HG02884 (cell line): Measurements from ENCODE around the gene HAUS7.

Experiments
- ATAC-seq: cut with Tn5 transposase; IDR thresholded peaks from one replicate; pipeline ENCODE4 v1.9.1; 2021; ENCODE audit warnings: mild to moderate bottlenecking, moderate library complexity; ENCODE audit not compliant: unreplicated experiment

Gene HAUS7

DNA sequence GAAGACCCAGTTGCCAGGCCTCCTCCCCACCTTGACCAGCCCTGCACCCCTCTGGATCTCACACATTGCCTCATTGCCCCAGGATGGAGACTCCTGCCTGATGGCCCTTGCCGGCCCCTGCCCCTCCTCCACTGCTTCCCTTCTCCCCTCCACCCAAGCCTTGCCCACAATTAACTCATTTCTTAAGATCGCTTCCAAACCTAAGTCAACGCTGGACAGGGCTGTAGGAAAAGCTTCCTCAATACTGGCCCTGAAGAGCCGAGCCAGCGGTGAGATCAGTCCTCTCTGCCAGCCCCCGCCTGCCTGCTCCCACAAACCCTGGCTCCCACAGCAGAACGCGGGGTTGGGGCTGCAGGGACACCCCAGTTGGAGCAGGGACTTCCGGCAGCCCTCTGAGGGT is 7.5 kb upstream of the HAUS7 start:
- no peak for ATAC-seq

DNA sequence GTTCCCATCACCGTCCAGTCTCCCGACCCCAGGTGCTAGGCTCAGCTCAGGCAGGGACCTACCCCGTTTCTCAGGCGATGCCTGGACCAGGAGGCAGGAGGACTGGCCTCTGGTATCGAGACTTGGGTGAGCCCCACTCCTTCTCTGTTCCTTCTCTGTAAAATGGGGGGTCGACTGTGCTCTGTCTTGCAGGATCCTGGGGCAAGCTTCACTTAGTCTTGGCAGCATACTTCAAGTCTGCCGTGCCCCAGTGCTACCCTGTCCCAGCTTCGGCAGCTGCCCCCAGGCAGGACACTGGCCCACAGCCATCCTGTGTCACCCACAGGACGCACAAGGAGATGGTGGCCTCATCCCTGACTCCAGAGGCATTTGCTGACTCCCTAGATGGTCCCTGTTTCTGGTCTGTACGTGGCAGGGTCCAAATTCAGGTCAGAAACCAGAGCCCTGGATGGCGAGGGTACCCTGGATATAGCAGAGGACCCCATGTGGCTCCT is 7.0 kb upstream of the HAUS7 start:
- ATAC-seq: no peak

DNA sequence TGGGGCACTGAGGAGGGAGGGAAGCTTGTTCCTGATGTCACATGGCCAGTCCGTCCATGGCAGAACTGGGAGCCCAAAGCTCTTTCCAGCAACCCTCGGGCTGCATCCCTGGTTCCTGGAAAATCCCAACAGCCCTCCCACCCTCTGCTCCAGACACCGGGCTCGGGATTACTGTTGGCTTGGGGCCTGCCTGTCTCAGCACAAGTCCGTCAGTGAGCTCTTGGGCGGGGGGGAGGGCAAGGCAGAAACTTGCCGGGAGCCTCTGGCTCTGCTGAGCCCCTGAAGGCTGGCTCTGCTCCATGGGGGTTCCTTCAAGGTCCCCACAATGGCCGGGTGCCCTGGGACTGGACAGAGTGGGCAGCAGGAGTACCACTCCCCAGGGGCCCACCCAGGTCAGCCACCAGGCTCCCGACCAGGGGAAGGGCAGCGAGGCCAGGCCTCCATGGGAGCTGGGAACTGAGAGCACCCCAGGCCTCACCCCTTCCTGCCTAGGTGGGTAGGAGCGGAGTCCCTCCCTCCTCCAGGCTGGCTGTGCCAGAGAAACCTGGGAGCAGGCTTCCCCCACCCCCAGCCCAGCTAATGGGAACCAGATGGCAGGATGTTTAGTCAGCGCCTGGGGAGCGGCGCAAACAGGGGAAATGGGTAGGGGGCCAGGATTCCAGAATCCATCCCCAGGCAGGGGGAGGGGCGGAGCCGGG is 6.4 kb upstream of the HAUS7 start:
- no peak for ATAC-seq

DNA sequence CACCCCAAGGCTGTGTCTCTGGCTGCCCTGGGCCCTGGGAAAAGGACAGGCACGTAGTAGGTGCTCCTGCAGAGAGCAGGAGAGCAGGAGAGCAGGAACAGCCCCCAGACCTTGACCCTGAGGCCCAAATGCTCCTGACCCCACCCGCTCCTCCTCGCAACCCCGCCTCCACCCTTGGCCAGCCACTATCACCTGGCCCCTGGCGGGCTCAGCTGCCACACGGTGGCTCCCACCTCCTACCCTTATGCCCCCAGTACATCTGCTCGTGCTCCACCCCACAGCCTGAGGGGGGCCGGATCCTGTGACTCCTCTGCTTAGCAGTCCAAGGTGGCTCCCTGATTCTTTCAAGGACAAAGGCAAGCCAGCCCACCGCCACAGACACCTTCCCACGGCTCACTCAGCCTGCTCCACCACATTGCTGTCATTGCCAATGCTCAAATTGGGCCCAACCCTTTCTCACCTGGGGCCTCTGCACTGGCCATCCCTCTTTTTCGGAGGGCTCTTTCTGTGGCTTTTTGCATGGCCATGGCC is 5.4 kb upstream of the HAUS7 start:
- ATAC-seq: no peak

DNA sequence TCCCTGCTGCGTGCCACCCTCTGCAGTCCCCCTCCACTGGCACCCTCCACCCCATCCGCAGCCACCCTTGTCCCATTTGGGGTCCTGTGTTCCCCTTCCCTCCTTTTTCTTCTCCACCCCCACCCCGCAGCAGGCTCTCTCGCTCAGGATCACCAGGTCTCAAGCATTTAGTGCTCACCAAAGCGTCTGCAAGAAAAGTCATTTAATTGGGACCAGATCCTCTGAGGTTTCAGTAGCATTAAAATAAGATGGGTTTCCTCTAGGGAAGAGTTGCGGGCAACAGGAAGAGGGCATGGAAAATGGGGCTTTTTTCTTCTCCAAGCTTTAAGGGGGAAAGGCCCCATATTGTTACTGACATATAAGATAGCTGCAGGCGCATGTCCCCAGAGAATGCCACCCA is 4.9 kb upstream of the HAUS7 start:
- ATAC-seq: no peak

DNA sequence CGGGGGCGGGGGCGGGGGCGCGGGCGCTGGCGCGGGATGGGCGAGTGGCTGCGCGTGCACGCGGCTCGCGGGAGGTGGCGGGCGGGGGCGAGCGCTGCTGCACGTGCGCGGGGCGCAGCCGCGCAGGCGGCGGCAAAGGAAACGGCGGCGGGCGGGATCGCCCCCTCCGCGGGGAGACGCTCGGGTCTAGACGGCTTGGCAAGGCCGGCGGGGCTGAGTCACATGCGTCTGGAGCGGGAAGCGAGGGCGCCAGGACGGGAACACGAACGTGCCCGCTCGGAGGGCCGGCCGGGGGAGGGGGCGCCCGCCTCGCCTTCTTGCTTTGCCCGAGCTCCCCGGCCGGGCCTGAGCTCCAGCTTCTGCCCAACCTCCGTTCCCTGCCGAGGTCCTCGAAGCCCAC is 4.3 kb upstream of the HAUS7 start:
- ATAC-seq: no peak

DNA sequence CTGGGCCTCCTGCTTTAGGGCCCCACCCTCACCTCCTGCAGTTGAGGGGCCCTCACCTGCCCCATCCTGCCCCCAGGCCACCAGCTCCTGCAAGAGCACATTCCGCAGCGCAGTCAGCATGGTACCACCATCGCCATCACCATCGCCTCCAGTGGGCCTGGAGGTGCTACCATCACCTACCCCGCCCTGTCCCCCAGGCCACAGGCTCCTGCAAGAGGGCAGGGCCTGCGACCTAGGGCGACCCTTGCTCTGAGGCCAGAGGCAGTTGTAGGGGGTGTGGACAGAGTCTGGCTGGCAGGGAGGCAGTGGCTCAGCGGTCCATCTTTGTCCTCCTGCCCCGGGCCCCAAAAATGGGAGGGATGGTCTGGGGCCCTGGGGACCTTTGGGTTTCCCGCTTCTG is 3.9 kb upstream of the HAUS7 start:
- no peak for ATAC-seq

DNA sequence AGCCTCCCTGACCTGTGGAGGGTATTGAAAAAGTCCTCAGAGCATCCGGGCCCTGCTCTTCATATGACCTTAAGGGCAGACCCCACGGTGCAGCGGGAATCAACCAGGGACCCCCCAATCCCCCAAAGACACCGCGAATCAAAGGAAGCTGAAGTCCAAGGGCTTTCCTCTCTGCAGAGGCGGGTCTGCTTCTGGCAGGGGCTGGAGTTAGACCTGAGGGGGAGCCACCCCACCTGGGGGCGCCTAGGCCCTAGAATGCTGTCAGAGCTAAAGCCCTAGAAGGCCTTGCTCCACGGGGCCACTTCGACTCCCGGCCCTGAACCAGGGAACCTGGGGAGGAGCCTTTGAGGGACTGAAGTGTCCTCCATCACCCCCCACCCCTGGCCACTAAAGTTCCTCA is 2.8 kb upstream of the HAUS7 start:
- no peak for ATAC-seq

DNA sequence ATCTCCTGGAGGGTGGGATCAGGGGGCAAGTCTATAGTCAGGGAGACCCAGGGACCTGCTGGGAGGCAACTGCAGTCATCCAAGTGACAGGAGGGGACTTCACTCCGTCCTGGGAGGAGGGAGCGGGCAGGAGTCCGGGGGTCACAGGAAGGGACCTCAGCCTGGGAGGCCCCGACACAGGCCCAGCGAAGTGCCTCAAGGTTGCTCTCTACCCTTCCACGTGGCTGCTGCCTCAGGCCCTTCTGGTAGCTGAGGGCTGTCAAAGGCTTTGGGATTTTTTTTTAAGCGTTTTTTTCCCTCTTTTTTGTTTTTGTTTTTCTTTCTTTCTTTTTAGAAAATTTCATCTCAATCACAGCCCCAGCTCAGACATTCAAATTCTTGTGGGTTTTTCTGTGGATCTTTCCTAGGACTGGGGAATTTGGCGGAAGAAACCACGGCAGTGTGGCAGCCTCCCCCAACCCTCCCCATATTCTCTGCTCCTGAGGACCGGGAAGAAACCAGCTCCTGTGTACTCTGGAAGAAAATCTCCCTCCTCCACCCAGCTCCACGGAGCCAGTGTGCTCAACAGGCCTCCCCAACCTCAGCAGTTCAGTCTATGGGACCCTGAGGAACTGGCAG is 1.4 kb upstream of the HAUS7 start:
- ATAC-seq: no peak

DNA sequence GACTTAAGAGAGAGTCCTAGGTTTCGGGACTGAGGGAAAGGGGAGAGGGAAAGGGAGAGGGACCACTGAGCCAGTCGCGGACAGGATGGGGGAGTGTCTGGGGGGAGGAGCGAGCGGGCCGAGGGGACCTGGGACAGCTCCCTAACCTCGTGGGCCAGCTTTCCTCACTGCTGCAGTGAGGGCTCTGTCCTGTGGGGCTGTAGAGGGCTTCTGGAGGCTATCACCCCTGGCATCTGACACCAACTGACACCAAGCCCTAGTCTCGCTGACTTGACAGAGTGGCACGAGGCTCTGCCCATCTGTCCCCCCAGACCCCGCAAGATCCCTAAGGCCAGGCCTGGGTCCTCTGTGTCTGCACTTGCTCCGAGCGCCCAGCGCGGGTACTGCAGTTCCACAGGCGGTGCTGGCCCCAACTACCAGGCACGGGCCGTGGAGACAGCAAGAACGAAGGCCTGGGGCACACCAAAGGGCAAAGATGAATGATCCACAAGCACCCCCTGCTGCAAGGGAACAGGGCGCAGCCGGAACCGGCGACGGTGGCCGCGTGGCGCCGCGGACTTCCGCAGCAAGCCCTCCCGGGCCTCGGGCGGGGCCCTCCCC is 465 bp downstream of the HAUS7 start:
- peak; percentile 29 for ATAC-seq

DNA sequence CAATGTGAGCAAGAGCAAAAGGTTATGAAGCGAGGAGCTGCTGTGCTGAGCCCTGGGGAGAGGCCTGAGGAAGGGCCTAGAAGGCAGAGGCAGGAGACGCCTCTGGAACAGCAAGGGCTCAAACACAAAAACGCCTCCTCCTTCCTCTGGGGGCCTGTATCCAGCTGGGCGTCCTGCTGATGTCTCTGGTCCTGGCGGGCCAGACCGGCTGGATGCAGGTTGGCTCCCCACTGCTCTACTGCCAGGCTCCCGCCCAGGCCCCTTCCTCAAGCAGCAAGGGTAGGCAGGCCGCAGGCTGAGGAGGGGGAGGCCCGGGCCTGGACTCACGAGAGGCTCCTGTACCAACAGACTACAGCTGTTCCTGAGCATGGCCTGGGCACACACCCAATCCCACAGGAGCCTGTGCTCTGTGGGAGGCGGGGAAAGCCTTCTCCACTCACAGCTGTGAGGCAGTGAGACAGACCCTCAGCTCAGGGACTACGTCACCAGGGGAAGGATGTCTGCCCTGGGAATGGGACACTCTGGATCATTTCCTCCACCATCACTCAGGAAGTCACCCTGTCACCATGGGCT is 2.3 kb downstream of the HAUS7 start:
- no peak for ATAC-seq

DNA sequence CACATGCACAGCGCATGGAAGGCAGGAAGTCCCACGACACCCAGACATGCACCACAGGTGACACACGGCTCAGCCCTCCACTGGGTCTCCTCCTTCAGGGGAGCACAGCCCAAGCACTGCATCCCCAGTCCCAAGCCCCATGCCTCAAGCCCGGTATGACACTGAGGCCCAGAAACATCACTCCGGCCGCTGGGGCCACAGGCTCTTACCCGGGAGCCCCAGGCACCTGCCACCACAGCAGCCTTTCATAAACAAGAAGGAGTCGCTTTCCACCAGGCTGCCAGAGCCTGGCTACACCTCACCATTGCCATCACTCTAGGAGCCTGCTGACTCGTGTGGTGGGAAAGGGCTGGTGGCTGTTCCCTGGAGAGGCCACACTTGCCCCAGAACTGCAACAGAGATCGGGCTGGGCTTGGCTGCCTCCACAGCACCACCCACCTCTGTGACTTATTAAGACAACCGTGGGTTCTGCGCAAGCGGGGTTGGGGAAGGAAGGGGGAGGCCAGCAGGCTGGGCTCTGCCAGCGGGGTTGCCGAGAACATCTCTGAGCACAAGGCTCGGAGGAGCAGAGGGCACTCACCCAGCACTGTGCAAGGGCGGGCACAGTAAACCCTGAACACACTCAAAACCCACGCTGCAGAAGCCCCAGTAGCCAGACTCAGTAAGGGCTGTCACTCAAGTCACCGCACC is 4.5 kb downstream of the HAUS7 start:
- no peak for ATAC-seq

DNA sequence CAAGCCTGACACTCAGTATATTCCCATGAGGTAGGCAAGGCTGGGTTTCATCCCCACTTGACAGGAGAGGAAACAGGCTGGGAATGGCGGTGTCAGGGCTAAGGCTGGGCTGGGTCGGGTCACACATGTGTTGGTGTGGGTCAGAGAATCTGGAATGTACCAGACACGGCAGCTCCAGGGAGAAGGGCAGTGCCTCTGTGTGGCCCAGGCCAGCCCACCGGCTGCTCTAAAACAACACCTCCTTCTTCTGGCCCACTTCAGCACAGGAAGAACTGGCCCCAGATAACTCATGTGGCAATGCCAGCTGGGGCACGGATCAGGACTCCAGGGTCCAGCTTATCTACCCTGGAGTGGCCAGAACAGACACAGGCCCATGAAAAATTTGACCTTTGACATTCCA is 6.3 kb downstream of the HAUS7 start:
- no peak for ATAC-seq

DNA sequence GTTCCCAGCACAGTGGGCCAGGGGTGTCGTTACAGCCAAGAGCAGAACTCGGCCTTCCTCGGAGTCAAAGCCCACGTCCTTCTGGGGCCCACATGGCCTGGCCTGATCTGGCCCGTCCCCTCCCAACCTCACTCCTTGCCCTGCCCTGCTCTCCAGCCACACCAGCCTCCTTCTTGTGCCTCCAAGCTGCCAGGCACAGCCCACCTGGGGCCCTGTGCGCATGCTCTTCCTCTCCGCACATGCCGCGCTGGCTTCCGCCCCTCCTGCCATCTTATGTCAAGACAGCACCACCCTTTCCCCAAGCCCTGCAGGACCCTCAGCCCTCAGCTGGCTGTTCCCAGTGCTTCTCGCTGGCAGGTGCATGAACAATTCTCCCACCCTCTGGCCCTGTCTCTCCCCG is 6.8 kb downstream of the HAUS7 start:
- no peak for ATAC-seq

DNA sequence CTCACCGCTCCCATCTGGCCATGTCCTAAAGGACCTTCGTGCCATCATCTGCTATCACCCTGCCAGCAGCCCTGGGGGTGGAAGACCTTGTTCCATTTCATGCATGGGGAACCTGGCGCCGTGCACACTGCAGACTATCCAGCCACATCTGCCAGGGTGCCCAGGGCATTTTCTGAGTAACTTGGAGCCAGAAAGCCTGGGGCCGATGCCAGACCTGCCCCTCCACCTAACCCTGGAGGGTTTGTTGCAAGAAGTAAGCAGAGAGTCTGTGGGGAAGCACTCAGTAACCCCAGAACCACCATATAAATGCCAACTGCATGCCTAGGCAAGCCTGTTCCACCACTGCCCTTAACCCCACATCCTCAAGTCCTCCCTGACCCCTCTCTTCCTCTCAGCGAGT is 7.3 kb downstream of the HAUS7 start:
- no peak for ATAC-seq

DNA sequence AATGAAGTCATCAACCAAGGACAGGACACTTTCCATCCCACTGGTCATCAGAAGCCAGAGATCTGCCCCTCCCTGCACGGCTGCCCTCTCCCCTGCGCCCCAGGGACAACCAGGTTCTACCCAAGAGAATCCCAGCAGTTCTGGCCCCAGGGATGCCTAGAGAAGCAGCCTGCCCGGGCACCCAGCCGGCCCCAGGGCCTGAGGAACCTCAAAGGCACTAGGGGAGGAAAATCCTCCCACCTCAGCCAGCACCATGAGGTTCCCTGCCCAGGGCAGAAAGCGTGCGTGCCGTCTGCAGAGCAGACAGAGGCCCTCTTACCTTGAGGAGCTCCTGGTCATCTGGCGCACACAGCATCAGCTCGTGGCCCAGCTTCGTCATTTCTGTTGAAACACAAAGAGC is 8.1 kb downstream of the HAUS7 start:
- ATAC-seq: no peak

DNA sequence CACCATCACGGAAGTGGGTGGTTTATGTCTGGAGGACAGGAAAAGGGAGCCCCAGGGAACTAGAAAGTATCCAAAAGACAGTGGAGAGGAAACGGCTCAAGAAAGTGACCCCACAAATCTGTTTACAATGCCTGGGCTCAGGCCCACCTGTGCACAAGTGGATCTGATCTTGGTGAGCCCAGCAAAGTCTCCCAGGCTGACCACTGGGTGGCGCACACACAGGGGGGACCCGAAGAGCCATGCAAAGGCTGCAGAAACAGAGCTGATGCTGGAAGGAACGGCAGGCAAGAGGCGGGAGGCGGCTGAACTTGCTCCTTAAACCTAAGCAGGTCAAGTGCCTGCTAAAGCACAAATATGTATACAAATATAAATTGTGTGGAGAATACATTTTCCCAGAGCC is 9.6 kb downstream of the HAUS7 start:
- no peak for ATAC-seq

DNA sequence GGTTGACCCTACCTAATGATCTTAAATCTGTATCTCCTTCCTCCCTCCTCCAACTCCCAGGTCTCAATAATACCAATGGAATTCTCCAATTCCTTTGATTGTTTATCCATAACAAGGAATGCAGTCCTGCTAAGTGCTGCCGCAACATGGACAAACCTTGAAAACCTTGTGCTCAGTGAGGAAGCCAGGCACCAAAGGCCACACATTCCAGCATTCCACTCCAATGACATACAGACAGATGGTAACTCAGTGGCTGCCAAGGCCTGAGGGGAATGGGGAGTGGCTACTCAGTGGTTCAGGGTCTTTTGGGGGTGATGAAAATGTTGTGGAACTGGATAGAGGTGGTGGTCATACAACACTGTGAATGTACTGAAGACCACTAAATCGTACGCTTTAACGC is 10.4 kb downstream of the HAUS7 start:
- ATAC-seq: no peak

DNA sequence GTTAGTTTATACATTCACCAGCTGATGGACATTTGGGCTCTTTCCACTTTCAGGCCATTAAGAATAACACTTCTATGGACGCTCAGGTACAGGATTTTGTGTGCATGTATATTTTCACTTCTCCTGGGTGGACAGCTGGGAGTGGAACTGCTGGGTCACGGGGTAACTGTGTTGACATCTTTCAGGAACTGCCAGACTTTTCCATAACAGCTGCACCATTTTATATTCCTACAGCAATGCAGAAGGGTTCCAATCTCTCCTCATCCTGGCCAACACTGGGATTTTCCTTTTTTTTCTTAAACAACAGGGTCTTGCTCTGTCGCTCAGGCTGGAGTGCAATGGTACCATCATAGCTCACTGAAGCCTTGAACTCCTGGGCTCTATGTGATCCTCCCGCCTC is 11.9 kb downstream of the HAUS7 start:
- ATAC-seq: no peak

DNA sequence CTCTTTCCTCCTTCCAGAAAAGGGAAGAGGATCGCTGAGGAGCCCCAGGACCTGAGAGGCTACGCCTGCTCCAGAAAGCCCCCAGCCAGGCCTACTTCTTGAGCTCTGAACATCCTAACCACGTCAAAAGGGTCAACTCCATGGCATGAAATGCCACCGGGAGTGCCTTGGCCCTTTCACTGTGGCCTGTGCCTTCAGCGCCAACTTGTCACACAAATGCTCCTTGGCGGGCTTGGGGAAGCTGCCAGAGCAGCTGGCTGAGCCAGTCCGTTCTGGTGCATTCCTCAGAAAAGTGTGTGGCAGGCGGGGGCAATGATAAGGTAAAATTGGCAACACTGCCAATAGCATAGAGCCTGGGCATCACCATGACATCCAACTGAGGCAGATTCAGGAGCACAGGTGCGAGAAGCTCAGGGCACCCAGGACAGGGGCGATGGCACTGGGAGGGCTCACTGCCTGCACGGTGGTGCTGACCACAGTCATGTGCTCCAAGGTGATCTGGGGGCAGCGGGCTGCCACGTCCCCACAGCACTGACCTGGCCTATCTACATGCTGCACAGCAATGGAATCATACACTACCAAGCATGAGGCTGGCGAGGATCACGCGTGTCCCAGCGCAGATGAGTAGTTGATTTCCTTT is 12.4 kb downstream of the HAUS7 start:
- no peak for ATAC-seq
